ENCODE data around the gene GPR156. TPM values are rescaled to one million over a fixed set of nuclear protein-coding genes. Genes with fewer than 3 reads are reported as not detected.

GPR156 gene
- total RNA-seq, 1 experiment from 2014 or later, result not detected

GRCh38 chr3:120148187-120148949, 136.7 kb downstream of the GPR156 start:
- in situ Hi-C loops (cut with HindIII; ENCODE audit: low pct_unique_long_range_greater_than_20kb, low sequenced_read_pairs), result no loop called here
- no peak for DNase-seq (ENCODE audit: low read depth)

- in situ Hi-C loops (cut with HindIII; ENCODE audit: low pct_unique_long_range_greater_than_20kb, low sequenced_read_pairs), result no loop called here
- DNase-seq (ENCODE audit: low read depth), result no peak
Observed at GRCh38 chr3:120147072-120147871, 137.8 kb downstream of the GPR156 start.

GRCh38 chr3:120145542-120146285, 139.3 kb downstream of the GPR156 start:
- in situ Hi-C loops (cut with HindIII; ENCODE audit: low pct_unique_long_range_greater_than_20kb, low sequenced_read_pairs), result no loop called here
- DNase-seq (ENCODE audit: low read depth), result peak; percentile 76

- in situ Hi-C loops (cut with HindIII; ENCODE audit: low pct_unique_long_range_greater_than_20kb, low sequenced_read_pairs), result no loop called here
- DNase-seq (ENCODE audit: low read depth), result peak; percentile 69
Observed at GRCh38 chr3:120144267-120144666, 140.8 kb downstream of the GPR156 start.

GRCh38 chr3:120143676-120144075, 141.3 kb downstream of the GPR156 start:
- in situ Hi-C loops (cut with HindIII; ENCODE audit: low pct_unique_long_range_greater_than_20kb, low sequenced_read_pairs), result no loop called here
- DNase-seq (ENCODE audit: low read depth), result no peak

DNA sequence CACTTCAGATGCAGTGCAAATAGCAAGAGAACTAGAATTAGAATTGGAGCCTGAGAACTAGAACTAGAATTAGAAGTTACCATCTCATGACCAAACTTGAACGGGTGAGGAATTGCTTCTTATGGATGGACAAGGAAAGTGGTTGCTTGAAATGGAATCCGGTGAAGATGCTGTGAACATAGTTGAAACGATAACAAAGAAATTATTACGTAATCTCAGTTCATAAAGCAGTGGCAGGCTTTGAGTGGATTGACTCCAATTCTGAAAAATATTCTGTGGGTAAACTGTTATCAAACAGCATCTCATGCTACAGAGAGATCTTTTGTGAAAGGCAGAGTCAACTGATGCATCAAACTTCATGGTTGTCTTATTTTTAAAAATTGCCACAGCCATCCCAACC, 142.8 kb downstream of the GPR156 start:
- no peak for DNase-seq (ENCODE audit: low read depth)
- in situ Hi-C loops (cut with HindIII; ENCODE audit: low pct_unique_long_range_greater_than_20kb, low sequenced_read_pairs), result no loop called here

GRCh38 chr3:120140098-120140742, 144.8 kb downstream of the GPR156 start:
- no peak for DNase-seq (ENCODE audit: low read depth)
- in situ Hi-C loops (cut with HindIII; ENCODE audit: low pct_unique_long_range_greater_than_20kb, low sequenced_read_pairs), result no loop called here

GRCh38 chr3:120139140-120139539, 145.9 kb downstream of the GPR156 start:
- no peak for DNase-seq (ENCODE audit: low read depth)
- in situ Hi-C loops (cut with HindIII; ENCODE audit: low pct_unique_long_range_greater_than_20kb, low sequenced_read_pairs), result no loop called here

GRCh38 chr3:120137548-120137947, 147.5 kb downstream of the GPR156 start:
- in situ Hi-C loops (cut with HindIII; ENCODE audit: low pct_unique_long_range_greater_than_20kb, low sequenced_read_pairs), result no loop called here
- no peak for DNase-seq (ENCODE audit: low read depth)

DNA sequence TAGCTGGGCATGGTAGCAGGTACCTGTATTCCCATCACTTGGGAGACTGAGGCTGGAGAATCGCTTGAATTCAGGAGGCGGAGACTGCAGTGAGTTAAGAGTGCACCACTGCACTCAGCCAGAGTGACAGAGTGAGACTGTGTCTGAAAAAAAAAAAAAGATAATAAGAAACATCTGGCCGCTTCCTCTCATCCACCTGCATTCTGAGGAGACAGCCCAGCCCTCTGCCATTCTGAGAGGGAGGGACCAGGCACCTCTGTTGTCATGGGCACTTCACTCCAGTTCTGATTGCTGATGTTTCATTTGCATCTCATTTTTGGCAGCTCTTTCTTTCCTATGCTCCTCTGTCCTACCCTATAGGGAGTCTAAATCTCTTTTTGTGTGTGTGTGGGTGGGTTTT, 154.4 kb downstream of the GPR156 start:
- in situ Hi-C loops (cut with HindIII; ENCODE audit: low pct_unique_long_range_greater_than_20kb, low sequenced_read_pairs), result no loop called here
- DNase-seq (ENCODE audit: low read depth), result no peak

- in situ Hi-C loops (cut with HindIII; ENCODE audit: low pct_unique_long_range_greater_than_20kb, low sequenced_read_pairs), result no loop called here
Observed at GRCh38 chr3:120129718-120130513, 155.1 kb downstream of the GPR156 start.

GRCh38 chr3:120129051-120129450, 156.0 kb downstream of the GPR156 start:
- in situ Hi-C loops (cut with HindIII; ENCODE audit: low pct_unique_long_range_greater_than_20kb, low sequenced_read_pairs), result no loop called here
- no peak for DNase-seq (ENCODE audit: low read depth)

More at GRCh38 chr3:120129718-120130513, 155.1 kb downstream of the GPR156 start:
- DNase-seq (ENCODE audit: low read depth), result no peak

- no peak for DNase-seq (ENCODE audit: low read depth)
- in situ Hi-C loops (cut with HindIII; ENCODE audit: low pct_unique_long_range_greater_than_20kb, low sequenced_read_pairs), result no loop called here
Observed at GRCh38 chr3:120125992-120126391, 159.0 kb downstream of the GPR156 start.

DNA sequence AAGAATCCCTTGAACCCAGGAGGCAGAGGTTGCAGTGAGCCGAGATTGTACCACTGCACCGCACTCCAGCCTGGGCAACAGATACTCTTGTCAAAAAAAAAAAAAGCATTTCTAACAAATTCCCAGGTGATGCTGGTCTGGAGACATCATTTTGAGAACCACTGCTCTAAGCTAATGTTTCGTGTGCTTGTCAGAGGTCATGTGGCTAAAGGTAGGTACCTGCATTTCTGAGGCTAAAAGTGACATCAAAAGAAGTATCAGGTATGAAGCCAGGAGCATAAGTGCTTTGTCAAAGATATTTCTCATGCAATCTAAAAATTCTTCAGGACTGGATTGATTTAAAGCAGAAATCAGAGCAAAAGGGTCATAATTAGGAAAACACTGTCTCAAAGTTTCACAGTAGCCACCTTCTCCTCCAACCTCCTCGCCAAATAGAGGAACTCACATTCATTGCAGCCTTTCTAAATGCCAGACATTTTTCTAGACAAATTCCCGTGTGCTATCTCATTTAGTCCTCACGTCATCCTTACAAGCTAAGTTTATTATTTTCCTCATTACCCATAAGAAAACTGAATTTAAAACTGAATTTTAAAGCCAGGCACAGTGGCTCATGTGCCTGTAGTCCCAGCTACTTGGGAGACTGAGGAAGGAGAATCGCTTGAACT, 165.0 kb downstream of the GPR156 start:
- no peak for DNase-seq (ENCODE audit: low read depth)
- in situ Hi-C loops (cut with HindIII; ENCODE audit: low pct_unique_long_range_greater_than_20kb, low sequenced_read_pairs), result no loop called here

Measured in Caki2 (cell line).